CD4-positive, alpha-beta T cell treated with Interleukin-12 subunit alpha and Interleukin-12 subunit beta, for 1 hour (primary cell): ENCODE results near the gene IPO8.
"Not testable (repeated sequence)": the region's sequence is repeated elsewhere in the genome, so short reads cannot be mapped to it uniquely, and the experiment has no call there.

ENCODE experiments used
- DNase-seq: peaks from one replicate; pipeline ENCODE4 v3.0.0-alpha.2; 2020

IPO8 gene

DNA sequence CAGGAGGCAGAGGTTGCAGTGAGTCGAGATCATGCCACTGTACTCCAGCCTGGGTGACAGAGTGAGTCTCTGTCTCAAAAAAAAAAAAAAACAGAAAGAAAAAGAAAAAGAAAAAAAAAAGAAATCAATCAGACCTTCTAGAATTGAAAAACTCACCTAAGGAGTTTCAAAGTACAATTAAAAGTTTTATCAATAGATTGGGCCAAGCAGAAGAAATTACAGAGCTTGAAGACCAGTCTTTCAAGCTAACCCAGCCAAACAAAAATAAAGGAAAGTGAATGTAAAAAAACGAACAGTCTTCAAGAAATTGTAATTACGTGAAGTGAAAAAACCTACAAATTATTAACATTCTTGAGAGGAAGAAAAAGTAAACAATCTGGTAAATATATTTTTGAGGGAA is 93.0 kb downstream of the IPO8 start:
- no peak for DNase-seq

DNA sequence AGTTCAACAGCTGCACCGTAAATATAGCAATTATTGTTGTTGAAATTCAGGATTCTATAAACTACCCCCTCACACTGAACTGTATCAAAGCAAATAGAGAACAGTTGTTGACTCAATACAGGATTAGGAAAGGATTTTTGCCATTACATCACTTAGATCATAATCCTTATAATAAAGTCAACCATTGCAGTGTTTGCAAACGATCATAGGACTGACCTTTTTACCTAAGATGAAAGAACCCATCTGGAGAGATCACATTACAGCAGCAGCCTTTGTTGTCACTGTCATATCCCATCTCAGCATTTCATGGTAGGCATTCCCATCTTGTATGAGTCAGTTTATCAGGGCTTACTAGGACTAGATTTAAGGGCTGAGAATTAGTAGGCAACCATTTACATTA is 96.1 kb downstream of the IPO8 start:
- no peak for DNase-seq

DNA sequence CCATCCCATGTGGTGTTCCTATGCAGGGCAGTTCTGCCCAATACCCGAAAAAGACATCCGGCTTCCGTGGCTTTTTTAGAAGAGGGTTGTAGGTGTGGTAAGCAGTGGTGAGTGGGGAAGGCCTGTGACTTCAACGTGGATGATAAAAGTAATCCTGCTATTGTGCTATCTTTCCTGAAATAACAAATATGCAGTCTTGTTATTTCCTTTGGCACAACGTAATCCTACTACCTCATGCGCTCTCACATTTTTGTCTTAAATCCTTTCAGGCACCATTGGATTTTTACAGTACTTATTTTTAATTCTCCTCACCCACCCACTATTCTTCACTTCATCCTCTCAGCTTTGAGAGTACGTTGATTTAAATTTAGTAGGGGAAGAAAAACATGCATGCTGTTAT is 96.8 kb downstream of the IPO8 start:
- no peak for DNase-seq

DNA sequence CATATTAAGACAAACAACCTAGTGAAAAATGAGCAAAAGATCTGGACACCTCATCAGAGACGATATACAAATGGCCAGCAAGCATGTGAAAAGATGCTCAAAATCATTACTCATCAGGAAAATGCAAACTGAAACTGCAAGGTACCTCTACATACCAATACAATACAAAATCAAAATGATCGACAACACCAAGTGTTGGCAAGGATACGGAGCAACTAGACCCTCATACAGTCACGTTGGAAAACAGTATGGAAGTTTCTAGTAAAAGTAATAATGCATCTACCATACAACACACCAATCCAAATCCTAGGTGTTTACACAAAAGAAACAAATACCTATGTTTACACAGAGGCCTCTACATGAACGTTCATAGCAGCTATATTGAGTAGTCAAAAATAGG is 99.9 kb downstream of the IPO8 start:
- no peak for DNase-seq

DNA sequence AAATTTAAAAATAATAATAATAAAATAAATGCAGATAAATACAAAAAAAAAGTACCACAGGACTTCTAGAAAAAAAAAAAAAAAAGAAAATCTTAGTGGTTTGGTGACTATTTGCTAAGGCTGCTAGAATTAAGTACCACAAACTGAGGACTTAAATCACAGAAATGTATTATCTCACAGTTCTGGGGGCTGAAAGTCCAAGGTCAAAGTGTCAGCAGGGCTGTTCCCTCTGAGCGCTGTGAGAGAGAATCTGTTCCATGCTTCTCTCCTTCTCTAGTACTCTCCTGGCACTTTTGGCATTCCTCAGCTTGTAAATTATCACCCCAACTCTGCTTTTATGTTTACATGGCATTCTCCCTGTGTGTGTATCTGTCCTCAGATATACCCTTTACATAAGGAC is 101.2 kb downstream of the IPO8 start:
- DNase-seq: no peak

DNA sequence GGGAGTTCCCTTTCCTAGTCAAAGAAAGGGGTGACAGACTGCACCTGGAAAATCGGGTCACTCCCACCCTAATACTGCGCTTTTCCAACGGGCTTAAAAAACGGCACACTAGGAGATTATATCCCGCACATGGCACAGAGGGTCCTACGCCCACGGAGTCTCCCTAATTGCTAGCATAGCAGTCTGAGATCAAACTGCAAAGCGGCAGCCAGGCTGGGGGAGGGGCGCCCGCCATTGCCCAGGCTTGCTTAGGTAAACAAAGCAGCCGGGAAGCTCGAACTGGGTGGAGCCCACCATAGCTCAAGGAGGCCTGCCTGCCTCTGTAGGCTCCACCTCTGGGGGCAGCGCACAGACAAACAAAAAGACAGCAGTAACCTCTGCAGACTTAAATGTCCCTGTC is 107.1 kb downstream of the IPO8 start:
- not testable (repeated sequence) for DNase-seq

DNA sequence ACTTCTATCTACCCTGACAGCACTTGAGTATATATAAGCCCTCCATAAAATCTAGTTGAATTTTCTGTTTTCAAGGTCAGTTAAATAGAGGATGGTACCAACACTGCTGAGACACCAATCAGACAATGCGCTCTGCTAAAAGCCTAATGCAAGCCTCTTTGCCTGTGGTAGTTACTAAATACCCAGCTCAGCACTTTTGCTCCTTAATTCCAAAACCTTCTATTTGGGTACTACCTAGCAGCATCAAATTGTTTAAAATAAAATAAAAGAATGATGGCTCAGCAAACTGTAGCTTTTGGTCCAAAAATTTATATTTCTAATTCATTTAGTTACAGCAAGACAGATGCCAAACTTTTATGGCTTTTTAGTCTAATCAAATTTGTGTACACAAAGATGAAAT is 107.9 kb downstream of the IPO8 start:
- no peak for DNase-seq

DNA sequence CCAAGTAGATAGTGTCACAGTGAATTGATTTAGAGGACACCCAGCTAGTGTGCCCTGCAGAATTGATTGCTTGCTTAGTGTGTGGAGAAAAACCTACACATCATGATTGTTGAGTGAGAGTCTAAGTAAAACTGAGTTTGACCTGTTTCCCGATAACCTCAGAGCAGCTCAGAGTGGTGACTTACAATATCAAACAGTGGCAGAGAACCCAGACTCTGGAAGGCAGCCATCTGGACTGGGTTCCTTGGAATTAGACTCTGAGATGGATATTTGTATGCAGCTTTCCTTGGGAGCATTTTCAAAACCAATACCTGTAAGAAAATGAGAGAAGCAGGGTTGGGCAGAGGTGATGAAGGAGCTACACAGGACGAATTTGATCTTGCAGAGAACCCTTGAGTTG is 109.8 kb downstream of the IPO8 start:
- DNase-seq: no peak

DNA sequence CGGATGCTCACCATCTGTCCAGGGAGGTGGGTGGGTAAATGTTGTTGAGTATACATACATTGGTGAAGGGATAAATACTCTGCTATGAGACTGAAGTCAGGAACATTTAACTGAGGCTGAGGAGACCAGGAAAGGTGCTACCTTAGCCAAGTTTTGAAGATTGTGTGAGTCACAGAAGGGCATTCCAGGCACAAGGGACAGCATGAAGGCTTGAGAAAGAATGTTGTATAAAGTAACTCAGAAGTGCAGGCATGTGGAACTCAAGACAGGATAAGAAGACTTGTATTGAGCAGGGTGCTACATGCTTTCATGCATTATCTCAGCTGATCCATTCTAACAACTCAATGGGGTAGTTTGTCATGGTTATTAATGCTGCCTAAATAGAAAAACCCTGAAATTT is 112.7 kb downstream of the IPO8 start:
- no peak for DNase-seq

DNA sequence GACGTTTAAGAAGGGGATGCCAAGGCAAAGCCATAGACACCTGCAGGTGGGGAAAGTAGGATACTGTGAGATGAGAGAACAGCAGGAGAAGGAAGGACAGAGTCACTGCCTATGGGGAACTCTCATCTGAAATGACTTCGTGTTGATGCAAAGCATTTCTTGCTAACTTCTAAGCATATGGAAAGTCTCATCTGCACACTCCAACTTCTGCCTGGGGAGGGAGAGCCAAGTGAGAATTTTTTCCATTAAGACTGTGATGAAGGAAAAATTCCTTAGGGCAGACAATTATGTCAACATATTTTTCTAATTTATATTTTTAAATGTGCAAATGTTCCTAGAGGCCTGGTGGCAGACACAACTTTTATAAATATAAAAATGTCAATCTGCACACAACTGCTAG is 115.3 kb downstream of the IPO8 start:
- no peak for DNase-seq
